Cardiac muscle cell (in vitro differentiated cells and primary cell): ENCODE data around the gene PDF. TPM values are rescaled to one million over a fixed set of nuclear protein-coding genes. Genes with fewer than 3 reads are reported as not detected.

Experiments used
- DNase-seq, 2 donors: peaks; one replicate each; pipeline versions ENCODE4 v3.0.0 to v3.0.0-alpha.2; 2010 to 2017; ENCODE audit warnings: low read depth in 1 of 2, low spot score in 1 of 2
- H3K27ac ChIP-seq: fragments of 200-600 bp; sonication (generic); 2 replicates; pipeline ENCODE4 v1.5.1; 2016
- H3K27me3 ChIP-seq: fragments of 200-600 bp; sonication (generic); 2 replicates; pipeline ENCODE4 v1.6.0; 2016; ENCODE audit warnings: control low read depth
- H3K36me3 ChIP-seq: fragments of 200-600 bp; sonication (generic); 2 replicates; pipeline ENCODE4 v1.5.1; 2016; ENCODE audit warnings: control low read depth
- H3K4me1 ChIP-seq: fragments of 200-600 bp; sonication (generic); 2 replicates; pipeline ENCODE4 v1.8.1; 2017; ENCODE audit warnings: low read depth, mild to moderate bottlenecking, mixed run types
- H3K4me3 ChIP-seq: fragments of 200-600 bp; sonication (generic); 2 replicates; pipeline ENCODE4 v1.5.1; 2016; ENCODE audit warnings: mild to moderate bottlenecking
- H3K9me3 ChIP-seq: fragments of 200-600 bp; sonication (generic); 2 replicates; pipeline ENCODE4 v1.5.1; 2017; ENCODE audit warnings: low read depth, mild to moderate bottlenecking, control low read depth
- CTCF ChIP-seq: IDR thresholded peaks from 2 replicates; pipeline ENCODE4 v1.5.1; 2012; ENCODE audit warnings: low read depth, mild to moderate bottlenecking, low read length
- polyA plus RNA-seq: library from polyadenylated mRNA; unstranded; fragments of >200 nt; fragmentation: Nextera tagmentation; extraction: Ambion mirVana; gene quantifications from 2 replicates; pipeline ENCODE4 v1.2.1, GENCODE V29; 2016
- total RNA-seq: library from RNA; depleted of rRNA; stranded (reverse); fragments of >200 nt; gene quantifications from 2 replicates; pipeline ENCODE4 v1.2.3, GENCODE V29; 2016

PDF gene
- total and polyA plus RNA-seq, 2 experiments from 2014 or later = 12.0 to 16.1 TPM

DNA sequence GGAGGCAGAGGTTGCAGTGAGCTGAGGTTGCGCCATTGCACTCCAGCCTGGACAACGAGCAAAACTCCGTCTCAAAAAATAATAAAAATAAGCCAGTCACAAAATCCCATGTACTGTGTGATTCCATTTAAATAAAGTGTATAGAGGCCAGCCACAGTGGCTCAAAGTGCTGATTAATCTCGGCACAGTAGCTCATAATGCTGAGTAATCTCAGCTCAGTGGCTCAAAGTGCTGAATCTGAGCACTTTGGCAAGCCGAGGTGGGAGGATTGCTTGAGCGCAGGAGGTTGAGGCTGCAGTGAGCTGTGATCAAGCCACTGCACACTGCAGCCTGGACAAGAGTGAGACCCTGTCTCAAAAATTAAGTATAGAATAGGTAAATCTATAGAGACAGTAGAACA lies 16.3 kb upstream of the PDF start:
- H3K4me3 ChIP-seq = no peak overlapping the region
- no peaks in the 10 kb centered on the region for H3K27me3 ChIP-seq
- no peak for TF ChIP-seq CTCF
- H3K4me1 ChIP-seq = no peaks in the 10 kb centered on the region
- H3K36me3 ChIP-seq = peaks cover 12% of the 10 kb centered on the region
- H3K27ac ChIP-seq = no peak overlapping the region
- no peaks in the 10 kb centered on the region for H3K9me3 ChIP-seq
- no peak for DNase-seq

- DNase-seq = no peak
- TF ChIP-seq CTCF = no peak
- Histone ChIP-seq H3K4me3 (no peak overlapping the region), H3K9me3 (no peaks in the 10 kb centered on the region), H3K36me3 (peaks cover 19% of the 10 kb centered on the region), H3K27ac (no peak overlapping the region), H3K27me3 (no peaks in the 10 kb centered on the region), H3K4me1 (no peaks in the 10 kb centered on the region)
These were observed 15.5 kb upstream of the PDF start for GRCh38 chr16:69345923-69346322.

DNA sequence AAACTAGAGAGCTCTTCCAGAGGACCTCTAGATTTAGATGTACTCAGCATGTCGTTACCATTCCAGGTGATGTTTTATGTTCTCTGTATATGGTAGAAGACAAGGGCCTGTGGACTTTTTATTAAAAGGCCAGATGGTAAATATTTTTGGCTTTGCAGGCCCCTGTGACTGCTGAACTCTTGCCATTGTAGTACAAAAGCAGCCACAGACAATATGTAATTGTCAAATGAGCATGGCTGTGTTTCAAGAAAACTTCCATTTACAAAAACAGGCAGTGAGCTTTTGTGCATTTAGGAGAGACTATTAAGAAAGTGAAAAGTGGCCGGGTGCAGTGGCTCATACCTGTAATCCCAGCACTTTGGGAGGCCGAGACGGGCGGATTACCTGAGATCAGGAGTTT lies 13.8 kb upstream of the PDF start:
- Histone ChIP-seq H3K27ac (no peak overlapping the region), H3K4me1 (peaks cover 7% of the 10 kb centered on the region), H3K36me3 (peaks cover 22% of the 10 kb centered on the region), H3K9me3 (no peaks in the 10 kb centered on the region), H3K27me3 (no peaks in the 10 kb centered on the region), H3K4me3 (no peak overlapping the region)
- TF ChIP-seq CTCF = no peak
- no peak for DNase-seq

DNA sequence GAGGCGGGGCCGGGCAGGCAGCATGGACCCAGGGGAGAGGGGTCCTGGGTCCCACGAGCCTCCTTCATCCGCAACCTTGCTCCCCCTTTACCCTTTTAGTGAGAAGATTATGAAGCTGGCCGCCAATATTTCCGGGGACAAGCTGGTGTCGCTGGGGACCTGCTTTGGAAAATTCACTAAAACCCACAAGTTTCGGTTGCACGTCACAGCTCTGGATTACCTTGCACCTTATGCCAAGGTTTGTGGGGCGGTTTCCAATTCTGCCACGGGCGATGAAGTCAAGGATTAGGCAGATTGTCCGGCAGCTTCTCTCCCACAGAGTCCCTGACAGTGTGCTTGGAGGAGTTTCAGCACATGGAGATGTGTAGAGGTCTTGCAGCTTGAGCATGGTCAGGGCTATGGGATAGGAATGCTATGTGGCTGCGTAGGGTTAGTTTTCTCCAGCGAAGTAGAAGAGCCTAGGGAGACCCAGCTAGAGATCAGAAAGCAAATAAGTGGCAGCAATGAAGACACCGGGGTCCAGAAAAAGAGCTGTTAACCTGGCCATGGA lies 9.8 kb upstream of the PDF start:
- DNase-seq = peak in 1 of 2 donors; percentile 25
- no peaks in the 10 kb centered on the region for H3K9me3 ChIP-seq
- TF ChIP-seq CTCF = no peak
- peak overlapping the region; percentile 85 for H3K27ac ChIP-seq
- peaks cover 25% of the 10 kb centered on the region for H3K36me3 ChIP-seq
- H3K4me1 ChIP-seq = peaks cover 13% of the 10 kb centered on the region
- H3K4me3 ChIP-seq = peak overlapping the region; percentile 75
- H3K27me3 ChIP-seq = no peaks in the 10 kb centered on the region

DNA sequence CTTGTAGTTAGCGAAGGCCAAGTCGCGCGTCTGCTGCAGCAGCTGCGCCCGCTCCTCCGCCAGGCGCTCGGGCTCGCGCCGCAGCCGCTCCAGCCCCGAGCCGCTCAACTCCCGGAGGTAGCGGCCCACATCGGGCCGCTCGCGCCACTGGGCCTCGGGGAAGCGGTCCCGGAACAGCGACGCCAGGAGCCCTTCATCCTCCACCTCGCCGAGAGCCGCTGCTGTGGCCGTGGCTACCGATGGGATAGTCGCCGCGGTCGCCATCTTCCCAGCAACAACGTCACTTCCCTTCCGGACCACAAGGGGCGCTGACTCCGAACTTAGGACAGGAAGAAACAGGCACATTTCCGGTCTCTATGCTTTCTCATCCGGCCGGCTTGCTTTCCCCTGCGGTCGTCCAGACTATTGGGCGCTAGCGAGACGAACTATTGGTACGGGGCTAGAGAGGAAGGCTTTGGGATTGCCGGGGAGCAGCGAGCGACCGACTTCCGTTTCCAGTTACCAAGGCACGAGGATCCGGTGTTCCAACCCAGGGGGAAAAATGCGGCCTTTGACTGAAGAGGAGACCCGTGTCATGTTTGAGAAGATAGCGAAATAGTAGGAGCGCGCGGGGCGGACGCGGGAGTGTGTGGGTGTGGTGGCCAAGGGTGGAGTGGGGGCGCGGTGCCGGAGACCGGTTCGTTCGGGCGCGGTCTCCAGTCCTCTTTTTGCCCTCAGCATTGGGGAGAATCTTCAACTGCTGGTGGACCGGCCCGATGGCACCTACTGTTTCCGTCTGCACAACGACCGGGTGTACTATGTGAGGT lies 9.1 kb upstream of the PDF start, which contains the start of the genes COG8 and NIP7:
COG8 (minus strand) TSS at position 276 of the 806 bp plus-strand sequence; CDS start at position 264, 12 bp downstream.
NIP7 (plus strand) TSS at position 484 of the 806 bp plus-strand sequence; CDS start at position 542, 58 bp downstream.
- TF ChIP-seq CTCF = peak; percentile 78
- Histone ChIP-seq H3K27ac (peak within 1 kb of the TSS; percentile 85), H3K9me3 (no peaks in the 10 kb centered on the region), H3K4me3 (peak within 1 kb of the TSS; percentile 75), H3K36me3 (peaks cover 31% of the 10 kb centered on the region), H3K4me1 (peaks cover 13% of the 10 kb centered on the region), H3K27me3 (no peaks in the 10 kb centered on the region)
- DNase-seq = peak; percentile 98 to 99
